Activated T-cell treated with anti-CD3 and anti-CD28 coated beads, Interleukin-2, amount 50 U/mL, for 48 hours (primary cell): ENCODE results near the gene RAB19.
"Not testable (repeated sequence)": the region's sequence is repeated elsewhere in the genome, so short reads cannot be mapped to it uniquely, and the experiment has no call there.

Experiments used
- DNase-seq, 2 experiments: peaks; one replicate each; pipeline ENCODE4 v3.0.0-alpha.2; 2020

Gene RAB19

GRCh38 chr7:140402178-140402835 lies 1.6 kb upstream of the RAB19 start:
- DNase-seq: no peak

- no peak for DNase-seq
Measured at GRCh38 chr7:140404565-140405065, 757 bp downstream of the RAB19 start.

- DNase-seq: no peak
Measured at GRCh38 chr7:140415361-140415760, 11.5 kb downstream of the RAB19 start.

GRCh38 chr7:140415816-140416215 lies 12.0 kb downstream of the RAB19 start:
- DNase-seq: not testable (repeated sequence)

- DNase-seq: no peak
Measured at GRCh38 chr7:140416560-140416959, 12.7 kb downstream of the RAB19 start.

- no peak for DNase-seq
Measured at GRCh38 chr7:140417456-140418155, 13.7 kb downstream of the RAB19 start.

GRCh38 chr7:140418156-140418472 lies 14.3 kb downstream of the RAB19 start:
- not testable (repeated sequence) for DNase-seq

GRCh38 chr7:140418653-140419052 lies 14.8 kb downstream of the RAB19 start:
- no peak for DNase-seq

GRCh38 chr7:140421521-140421920 lies 17.7 kb downstream of the RAB19 start:
- no peak for DNase-seq

GRCh38 chr7:140423501-140423900 lies 19.6 kb downstream of the RAB19 start:
- DNase-seq: no peak

- no peak for DNase-seq
Measured at GRCh38 chr7:140425718-140426117, 21.9 kb downstream of the RAB19 start.

- DNase-seq: no peak
Measured at GRCh38 chr7:140426130-140426529, 22.3 kb downstream of the RAB19 start.

- DNase-seq: no peak
Measured at GRCh38 chr7:140433396-140433795, 29.5 kb downstream of the RAB19 start.

GRCh38 chr7:140435252-140435895 lies 31.5 kb downstream of the RAB19 start:
- no peak for DNase-seq

- DNase-seq: no peak
Measured at GRCh38 chr7:140439359-140439758, 35.5 kb downstream of the RAB19 start.

GRCh38 chr7:140440593-140440992 lies 36.7 kb downstream of the RAB19 start:
- DNase-seq: no peak

- no peak for DNase-seq
Measured at GRCh38 chr7:140441519-140441918, 37.7 kb downstream of the RAB19 start.

GRCh38 chr7:140446467-140446866 lies 42.6 kb downstream of the RAB19 start:
- DNase-seq: no peak

GRCh38 chr7:140447841-140448240 lies 44.0 kb downstream of the RAB19 start:
- DNase-seq: no peak

- no peak for DNase-seq
Measured at GRCh38 chr7:140448781-140449480, 45.1 kb downstream of the RAB19 start.

- no peak for DNase-seq
Measured at GRCh38 chr7:140451716-140452115, 47.9 kb downstream of the RAB19 start.

GRCh38 chr7:140453273-140453672 lies 49.4 kb downstream of the RAB19 start:
- DNase-seq: no peak
